ENCODE measurements around the gene SLC17A1. TPM values are rescaled to one million over a fixed set of nuclear protein-coding genes. Genes with fewer than 3 reads are reported as not detected.

SLC17A1 gene
- total RNA-seq, 1 experiment from 2014 or later: not detected

- ATAC-seq: no peak
- no peak for TF ChIP-seq CTCF (IDR thresholded peaks at IDR 0.05)
- no peak for TF ChIP-seq REST (IDR thresholded peaks at IDR 0.05; ENCODE audit: insufficient read depth in 1 of 2, low read depth in 2 of 2, low read length in 1 of 2)
- TF ChIP-seq SIN3A (IDR thresholded peaks at IDR 0.05; ENCODE audit: borderline replicate concordance, insufficient read depth, low read depth, low read length): no peak
- TF ChIP-seq TCF7L2 (IDR thresholded peaks at IDR 0.05; ENCODE audit: low read depth, low read length): no peak
- TF ChIP-seq POLR2AphosphoS5 (IDR thresholded peaks at IDR 0.05; ENCODE audit: low read depth, low read length): no peak
- Histone ChIP-seq H3K27me3 (ENCODE audit: control insufficient read depth, insufficient read depth, low read length) (no peaks in the 10 kb centered on the region; the same call in 1 of the 2 replicates), H3K9me3 (ENCODE audit: control insufficient read depth, insufficient read depth, low read depth, low read length) (no peaks in the 10 kb centered on the region), H3K36me3 (ENCODE audit: control insufficient read depth, insufficient read depth, low read length) (no peaks in the 10 kb centered on the region), H3K27ac (ENCODE audit: low read length) (no peak overlapping the region), H3K4me3 (ENCODE audit: low read depth in 2 of 2, low read length in 2 of 2) (no peak overlapping the region), H3K4me1 (ENCODE audit: control insufficient read depth, insufficient read depth, low read length) (no peaks in the 10 kb centered on the region)
- POLR2A ChIA-PET: no interaction called here
- no peak for DNase-seq (ENCODE audit: low read depth, low spot score)
- in situ Hi-C loops (cut with HindIII; ENCODE audit: low pct_unique_long_range_greater_than_20kb, low sequenced_read_pairs) (no loop called here), intact Hi-C loops (cut with micrococcal nuclease; ENCODE audit: unreplicated experiment) (no loop called here)
- CTCF ChIA-PET: no interaction called here
- no TSS peak for BruUV-seq (replicated peaks)
Observed at GRCh38 chr6:25769983-25770382, 61.9 kb downstream of the SLC17A1 start.

- TF ChIP-seq TCF7L2 (IDR thresholded peaks at IDR 0.05; ENCODE audit: low read depth, low read length) (no peak), SIN3A (IDR thresholded peaks at IDR 0.05; ENCODE audit: borderline replicate concordance, insufficient read depth, low read depth, low read length) (no peak), CTCF (IDR thresholded peaks at IDR 0.05) (no peak), REST (IDR thresholded peaks at IDR 0.05; ENCODE audit: insufficient read depth in 1 of 2, low read depth in 2 of 2, low read length in 1 of 2) (no peak), POLR2AphosphoS5 (IDR thresholded peaks at IDR 0.05; ENCODE audit: low read depth, low read length) (no peak)
- BruUV-seq (replicated peaks): no TSS peak
- ATAC-seq (no peak), DNase-seq (ENCODE audit: low read depth, low spot score) (no peak)
- Histone ChIP-seq H3K4me1 (ENCODE audit: control insufficient read depth, insufficient read depth, low read length) (no peaks in the 10 kb centered on the region), H3K4me3 (ENCODE audit: low read depth in 2 of 2, low read length in 2 of 2) (no peak overlapping the region), H3K9me3 (ENCODE audit: control insufficient read depth, insufficient read depth, low read depth, low read length) (no peaks in the 10 kb centered on the region), H3K36me3 (ENCODE audit: control insufficient read depth, insufficient read depth, low read length) (no peaks in the 10 kb centered on the region), H3K27ac (ENCODE audit: low read length) (no peak overlapping the region), H3K27me3 (ENCODE audit: control insufficient read depth, insufficient read depth, low read length) (no peaks in the 10 kb centered on the region; the same call in 1 of the 2 replicates)
- in situ Hi-C loops (cut with HindIII; ENCODE audit: low pct_unique_long_range_greater_than_20kb, low sequenced_read_pairs): no loop called here
- ChIA-PET CTCF (no interaction called here), POLR2A (no interaction called here)
- intact Hi-C loops (cut with micrococcal nuclease; ENCODE audit: unreplicated experiment): no loop called here
Observed at GRCh38 chr6:25768566-25768965, 63.3 kb downstream of the SLC17A1 start.

All from Panc1 (cell line).